ENCODE results near the gene HNRNPC. TPM values are rescaled to one million over a fixed set of nuclear protein-coding genes. Genes with fewer than 3 reads are reported as not detected.
"Not testable (repeated sequence)": the region's sequence is repeated elsewhere in the genome, so short reads cannot be mapped to it uniquely, and the experiment has no call there.

Gene HNRNPC
- total RNA-seq, 1 donor from 2014 or later: 509 TPM

DNA sequence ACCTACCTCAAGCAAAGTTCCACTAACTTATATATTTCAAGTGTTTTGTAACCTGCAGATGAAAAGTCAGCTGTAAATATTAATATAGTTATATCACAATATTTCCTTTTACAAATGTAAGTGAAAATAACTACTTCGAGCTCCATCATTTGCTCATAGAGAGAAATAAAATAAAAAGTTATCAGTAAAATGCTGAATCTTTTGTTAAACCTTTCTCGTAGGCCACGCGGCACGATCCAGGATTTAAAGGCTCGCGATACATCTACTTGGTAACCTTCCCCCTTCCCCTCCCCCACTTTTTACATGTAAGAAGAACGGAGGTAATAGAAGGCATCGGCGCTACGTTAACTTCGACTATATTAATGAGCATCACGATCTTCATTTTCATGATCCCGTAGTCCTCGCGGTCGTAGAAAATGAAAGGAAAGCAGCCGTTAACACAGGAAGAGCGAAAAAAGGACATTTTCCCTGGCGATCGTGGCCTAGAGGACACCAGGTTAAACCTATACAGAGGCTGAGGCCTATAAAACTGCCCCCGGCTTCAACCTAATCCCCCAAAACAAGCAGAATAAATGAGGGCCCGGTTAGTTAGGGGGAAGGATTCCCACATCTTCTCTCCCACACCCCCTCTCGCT, 508 bp downstream of the HNRNPC start:
- peak; percentile 76 for DNase-seq

DNA sequence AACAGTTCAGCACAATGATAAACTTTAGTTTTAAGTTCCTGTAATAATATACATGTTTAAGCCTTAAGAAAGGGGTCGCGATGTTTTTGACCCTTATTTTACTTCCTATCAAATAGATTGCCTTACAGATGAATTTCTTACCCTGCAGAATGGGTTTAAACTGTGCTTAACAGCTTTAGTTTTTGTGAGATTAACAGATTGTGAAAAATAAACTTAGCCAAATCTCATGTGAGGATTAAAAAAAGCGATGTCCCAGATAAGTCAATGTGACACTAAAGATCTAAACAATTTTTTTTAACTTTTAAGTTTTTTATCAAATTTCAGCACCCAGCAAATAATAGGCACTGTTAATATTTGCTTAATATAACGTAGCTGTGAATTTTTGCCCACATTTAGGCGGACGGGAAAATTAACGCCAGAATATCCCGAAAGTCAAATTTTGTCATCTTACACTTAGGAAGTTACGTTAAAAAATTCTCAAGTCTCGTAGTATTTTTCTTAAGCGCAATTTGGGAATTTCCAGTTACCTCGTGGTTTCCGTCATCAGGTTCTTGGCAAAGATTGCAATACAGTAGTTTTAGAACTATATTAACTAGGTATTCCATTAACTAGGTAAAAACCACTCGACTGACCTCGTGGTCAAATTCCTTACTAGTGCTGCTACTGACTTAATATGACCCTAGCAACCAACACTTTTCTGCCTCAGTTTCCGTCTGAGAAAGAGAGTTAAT, 1.2 kb downstream of the HNRNPC start:
- DNase-seq: peak; percentile 31

DNA sequence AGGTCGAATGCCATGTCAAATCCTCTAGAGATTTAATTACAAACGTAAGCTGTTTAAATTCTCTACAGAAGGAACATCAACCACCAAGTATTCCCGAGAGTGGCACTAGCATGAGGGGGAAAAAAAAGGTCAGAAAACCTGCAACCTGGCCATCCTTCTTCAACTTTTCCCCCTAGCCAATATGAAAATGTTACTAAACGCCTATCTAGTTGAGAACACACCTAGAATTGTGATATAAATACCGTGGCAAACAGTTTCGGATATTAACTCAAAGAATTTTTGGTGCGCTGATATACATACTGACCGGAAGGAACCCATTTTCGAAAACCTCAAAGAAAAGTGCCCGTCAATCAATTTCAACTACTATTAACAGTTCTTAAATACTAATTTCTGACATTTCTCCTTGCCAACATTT, 1.8 kb downstream of the HNRNPC start:
- DNase-seq: peak; percentile 19

DNA sequence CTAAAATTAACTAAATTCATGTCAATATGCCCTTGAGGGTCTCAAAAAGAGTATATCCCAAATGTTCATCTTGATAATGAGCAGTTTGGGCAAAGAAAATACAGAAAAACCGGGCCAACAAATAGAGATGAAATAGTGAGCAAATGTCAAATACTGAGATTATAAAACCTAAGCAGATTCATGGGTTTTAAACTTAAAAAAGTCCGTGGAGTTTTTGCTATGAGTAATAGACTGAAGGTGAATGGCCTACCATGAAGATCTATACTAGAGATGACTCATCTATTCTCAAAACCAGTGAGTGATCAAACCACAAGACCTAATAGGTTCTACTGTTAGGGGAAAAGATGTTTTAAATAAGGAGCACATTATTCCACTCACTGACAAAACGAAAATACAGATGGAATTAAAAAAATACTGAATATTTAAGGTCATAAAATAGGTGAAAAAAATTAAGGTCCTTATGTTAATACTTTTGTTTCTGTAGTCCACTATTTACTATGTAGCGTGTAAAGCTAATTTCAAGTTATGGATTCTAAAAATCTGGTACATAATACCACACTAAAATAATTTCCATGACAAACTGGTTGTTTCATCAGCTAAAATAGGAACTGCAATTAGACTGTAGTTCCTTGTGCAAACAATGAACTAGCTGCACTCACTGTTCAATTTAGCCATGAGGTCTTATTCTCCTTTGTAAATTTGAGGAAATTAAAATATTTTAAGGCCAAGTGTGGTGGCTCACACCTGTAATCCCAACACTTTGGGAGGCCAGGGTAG, 5.0 kb downstream of the HNRNPC start:
- DNase-seq: no peak

DNA sequence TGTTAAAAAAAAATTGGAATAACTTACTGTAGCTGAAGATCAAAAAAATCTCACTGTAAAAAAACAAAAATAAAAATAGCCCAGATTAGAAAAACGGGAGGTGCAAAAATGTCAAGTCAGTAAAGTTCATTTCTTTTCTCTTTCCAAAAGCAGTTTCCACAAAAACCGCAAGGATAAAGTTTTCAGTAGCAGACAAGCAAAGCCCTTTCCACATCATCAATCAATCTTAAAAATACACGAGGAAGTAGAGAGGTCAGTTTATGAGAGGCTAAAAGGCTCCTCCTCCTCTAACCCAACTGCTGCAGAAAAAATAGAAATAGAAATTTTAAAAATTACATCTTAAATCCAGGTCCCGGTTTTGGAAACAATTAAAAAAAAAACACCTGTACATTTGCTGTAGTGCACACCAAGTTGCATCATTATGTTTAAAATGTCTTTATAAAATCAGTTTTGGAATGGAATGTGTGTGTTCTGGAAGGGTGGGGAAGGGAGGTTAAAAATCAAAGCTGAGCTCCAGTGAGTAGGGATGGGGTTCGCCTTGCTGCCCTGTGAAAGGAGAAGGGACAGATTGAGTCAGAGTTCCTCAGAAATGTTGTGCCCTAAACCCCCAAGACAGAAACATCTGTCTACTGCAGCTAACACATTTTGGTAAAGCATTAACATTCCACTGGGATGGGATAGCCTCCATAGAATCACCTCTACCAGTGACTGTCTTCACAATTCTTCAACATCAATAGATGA, 5.8 kb downstream of the HNRNPC start:
- DNase-seq: no peak

DNA sequence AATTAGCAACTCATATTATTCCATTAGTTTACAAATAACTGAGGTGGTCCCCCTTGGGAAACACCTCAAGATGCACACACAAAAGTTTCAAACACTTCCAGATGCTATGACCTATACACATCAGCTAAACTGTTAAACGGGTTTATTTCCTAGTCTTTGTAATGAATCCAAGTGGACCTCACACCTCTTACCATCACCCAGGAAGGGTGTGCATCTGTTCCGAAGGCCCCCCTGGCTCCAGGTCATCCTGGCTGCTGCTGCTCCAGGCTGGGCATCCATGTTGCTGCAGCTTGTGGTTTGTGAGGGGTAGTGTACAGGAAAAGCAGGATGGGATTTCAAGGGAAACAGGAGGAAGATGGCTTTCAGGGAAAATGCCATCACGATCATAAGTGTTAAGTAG, 6.8 kb downstream of the HNRNPC start:
- no peak for DNase-seq

DNA sequence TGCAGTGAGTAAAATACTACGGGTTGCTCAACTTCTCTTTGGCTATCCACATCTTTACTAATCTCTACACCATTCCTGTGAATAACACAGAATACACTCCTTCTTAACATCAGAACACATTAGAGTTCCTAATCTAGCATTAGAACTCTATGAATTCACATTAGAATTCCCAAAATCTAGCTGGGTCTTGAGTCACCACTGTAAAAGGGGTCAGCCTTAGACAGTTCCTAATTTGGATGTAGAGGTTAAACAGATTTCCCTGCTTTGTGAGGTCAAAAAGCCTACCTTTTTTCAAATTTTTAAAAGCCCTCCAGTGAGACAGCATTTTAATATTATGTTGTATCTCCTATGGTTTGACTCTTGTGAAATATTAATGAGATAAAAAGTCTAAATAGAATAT, 7.4 kb downstream of the HNRNPC start:
- DNase-seq: no peak

DNA sequence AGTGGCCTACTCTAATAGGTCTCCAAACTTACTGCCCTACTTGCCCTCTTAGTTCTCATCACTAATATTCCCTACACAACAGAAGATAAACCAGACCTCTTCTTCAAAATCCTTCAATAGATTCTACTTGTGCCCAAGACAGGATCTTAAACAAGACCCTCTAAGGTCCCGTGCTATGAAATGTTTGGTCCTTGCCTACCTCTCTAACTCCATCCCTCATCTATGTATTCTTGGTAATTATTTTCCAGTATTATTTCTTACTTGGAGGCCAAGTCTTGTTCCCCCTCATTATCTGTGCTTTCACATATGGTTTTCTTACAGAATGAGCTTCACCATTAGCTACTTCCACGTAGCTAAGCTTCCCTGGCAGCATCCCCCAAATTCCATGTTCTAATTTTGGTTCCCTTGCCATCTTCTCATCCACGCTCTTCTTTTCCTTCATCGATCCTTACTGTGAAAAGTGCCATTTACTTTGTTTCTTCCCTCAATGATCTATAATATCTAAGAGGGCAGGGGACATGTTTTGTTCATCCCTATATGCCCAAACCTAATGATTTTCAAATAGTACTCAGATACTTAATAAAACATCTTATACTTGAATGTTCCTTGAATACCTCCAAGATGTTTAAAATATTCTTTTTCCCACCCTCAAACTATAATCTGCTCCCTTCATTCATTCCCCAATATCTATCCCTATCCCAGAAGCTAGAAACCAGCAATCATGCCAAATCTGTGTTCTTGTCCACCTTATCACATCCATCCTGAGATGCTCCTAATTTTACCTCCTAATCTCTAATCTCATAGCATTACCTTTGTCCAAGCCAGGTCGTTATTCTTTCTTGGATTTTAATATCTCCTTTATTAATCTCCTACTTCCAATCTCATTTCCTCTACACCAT, 10.1 kb downstream of the HNRNPC start:
- no peak for DNase-seq

DNA sequence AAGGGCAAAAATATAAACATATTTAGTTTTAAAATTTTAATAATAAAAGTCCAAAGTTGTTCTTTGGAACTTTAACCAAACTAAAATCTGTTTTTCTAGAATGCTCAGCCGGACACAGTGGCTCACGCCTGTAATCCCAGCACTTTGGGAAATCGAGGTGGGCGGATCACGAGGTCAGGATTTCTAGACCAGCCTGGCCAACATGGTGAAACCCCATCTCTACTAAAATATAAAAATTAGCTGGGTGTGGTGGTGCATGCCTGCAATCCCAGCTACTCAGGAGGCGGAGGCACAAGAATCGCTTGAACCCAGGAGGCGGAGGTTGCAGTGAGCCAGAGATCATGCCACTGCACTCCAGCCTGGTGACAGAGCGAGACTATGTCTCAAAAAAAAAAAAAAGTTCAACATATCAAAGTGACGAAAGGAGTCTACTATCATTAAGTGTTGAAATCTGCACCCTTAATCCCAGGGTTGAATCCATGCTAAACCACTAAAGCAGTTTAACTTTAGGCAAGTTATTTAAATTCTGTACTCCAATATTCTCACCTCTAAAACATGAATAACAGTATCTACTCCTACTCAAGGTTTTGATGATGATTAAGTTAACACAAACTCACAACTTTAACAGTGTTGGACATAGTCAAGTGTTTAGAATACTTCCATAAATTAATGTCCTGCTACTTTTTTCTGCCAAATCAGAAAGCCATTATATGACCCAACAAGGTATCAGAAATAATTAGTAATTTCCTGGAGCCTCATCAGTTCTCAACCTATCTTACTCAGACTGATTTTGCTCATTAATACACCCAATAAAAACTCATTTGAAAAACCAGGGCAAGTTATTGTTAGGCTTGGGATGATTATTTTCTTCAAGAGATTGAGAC, 11.0 kb downstream of the HNRNPC start:
- no peak for DNase-seq

DNA sequence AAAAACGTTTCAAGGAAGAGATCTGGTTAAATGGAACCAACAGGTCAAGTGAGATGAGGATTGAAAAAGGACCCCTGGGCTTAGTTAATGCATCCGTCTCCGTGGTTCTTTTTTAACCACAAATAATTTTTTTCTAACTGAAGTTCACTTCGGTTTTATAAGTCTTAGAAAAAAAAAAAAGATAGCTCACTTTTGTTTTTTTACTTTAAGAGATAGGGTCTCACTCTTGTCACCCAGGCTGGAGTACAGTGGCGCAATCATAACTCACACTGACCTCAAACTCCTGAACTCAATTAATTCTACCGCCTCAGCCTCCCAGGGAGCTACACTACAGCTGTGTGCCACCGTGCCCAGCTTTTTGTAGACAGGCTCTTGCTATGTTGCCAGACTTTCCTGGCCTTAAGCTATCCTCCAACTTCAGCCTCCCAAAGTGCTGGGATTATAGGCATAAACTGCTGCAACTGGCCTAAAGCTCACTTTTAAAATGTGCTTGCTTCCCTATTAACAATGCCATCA, 11.8 kb downstream of the HNRNPC start:
- no peak for DNase-seq

DNA sequence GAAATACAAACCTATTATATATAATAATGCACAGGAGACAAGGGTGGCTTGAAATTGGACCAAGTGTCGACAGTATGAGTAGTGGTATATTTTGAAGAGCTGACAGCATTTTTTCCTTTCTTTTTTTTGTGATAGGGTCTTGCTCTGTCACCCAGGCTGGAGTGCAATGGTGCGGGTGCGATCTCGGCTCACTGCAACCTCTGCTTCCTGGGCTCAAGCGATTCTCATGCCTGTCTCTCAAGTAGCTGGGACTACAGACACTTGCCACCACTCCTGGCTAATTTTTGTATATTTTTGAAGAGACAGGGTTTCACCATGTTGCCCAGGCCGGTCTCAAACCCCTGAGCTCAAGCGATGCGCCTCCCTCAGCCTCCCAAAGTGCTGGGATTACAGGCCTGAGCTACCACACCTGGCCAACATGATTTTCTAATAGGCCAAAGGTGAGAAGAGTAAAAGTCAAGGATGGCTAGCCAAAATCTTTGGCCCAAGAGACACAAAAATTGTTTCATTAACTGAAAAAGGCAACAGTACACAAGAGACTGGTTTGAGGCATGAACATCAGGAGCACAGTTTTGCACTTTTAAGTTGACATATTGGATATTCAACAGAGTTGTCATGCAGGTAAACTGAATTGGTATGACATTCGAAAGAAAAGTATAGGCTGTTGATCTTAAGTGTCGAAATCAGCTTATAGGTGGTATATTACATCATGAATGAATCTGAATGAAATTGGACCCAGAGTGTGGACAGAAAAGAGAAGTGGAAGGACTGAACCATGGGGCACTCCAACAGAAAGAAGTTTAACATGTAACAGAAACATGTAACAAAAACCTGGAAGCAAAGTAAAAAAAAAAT, 12.5 kb downstream of the HNRNPC start:
- DNase-seq: no peak

DNA sequence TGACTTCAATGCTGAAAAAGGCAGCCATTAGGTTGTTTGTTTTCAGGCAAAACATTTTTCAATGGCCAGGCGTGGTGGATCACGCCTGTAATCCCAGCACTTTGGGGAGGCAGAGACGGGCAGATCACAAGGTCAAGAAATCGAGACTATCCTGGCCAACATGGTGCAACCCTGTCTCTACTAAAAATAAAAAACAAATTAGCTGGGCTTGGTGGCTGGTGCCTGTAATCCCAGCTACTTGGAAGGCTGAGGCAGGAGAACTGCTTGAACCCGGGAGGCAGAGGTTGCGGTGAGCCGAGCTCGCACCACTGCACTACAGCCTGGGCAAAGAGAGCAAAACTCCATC, 13.2 kb downstream of the HNRNPC start:
- DNase-seq: not testable (repeated sequence)

DNA sequence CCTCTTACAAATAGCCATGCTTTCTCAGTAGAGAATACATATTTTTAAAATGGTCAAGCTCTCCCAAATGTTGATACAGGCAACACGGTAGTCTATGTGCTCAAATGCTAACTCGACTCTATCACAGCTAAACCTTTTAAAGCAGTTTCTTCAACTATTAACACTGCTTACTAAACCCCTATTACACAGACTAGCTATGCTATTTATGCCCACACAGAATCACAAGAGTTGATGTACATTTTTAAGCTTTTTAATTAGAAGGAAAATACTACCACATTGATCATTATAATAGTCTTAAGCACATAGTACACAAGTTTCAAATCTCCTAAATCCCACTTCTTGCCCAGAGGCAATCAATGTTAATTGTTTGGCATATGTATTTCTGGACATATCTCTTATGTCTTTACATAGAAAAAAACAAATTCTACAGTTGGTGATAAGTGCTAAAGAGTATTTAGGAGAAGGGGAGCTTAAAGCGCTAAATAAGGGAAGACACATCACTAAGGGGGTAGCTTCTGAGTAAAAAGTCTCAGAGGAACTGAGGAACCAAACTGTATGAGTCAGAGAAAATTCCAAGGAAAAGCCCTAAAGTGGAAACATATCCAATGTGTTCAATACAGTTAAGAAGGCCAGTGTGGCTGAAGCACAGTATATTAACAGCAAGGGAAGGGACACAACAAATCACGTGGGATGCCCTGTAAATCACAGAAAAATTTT, 13.7 kb downstream of the HNRNPC start:
- no peak for DNase-seq

DNA sequence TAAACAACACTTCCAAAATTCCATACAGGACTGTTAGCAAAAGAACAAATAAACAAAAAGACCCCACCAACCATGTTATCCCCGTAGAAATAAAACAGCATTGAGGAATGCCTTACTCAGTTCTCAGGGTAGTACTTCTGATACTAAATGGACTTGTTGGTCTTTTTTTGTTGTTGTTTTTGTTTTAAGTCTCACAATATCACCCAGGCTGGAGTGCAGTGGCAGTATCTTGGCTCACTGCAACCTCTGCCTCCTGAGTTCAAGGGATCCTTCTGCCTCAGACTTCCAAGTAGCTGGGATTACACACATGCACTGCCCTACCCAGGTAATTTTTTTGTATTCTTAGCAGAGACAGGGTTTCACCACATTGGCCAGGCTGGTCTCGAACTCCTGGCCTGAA, 17.1 kb downstream of the HNRNPC start:
- no peak for DNase-seq

DNA sequence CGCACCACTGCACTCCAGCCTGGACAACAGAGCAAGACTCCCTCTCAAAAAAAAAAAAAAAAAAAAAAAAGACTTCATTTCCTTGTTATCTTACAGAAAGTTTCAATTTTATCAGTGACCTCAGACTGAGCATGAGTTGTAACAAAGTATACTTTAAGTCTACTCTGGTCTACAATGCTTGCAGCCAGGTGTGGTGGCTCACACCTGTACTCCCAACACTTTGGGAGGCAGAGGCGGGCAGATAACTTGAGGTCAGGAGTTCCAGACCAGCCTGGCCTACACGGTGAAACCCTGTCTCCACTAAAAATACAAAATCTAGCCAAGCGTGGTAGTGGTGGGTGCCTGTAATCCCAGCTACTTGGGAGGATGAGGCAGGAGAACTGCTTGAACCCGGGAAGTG, 18.0 kb downstream of the HNRNPC start:
- no peak for DNase-seq

DNA sequence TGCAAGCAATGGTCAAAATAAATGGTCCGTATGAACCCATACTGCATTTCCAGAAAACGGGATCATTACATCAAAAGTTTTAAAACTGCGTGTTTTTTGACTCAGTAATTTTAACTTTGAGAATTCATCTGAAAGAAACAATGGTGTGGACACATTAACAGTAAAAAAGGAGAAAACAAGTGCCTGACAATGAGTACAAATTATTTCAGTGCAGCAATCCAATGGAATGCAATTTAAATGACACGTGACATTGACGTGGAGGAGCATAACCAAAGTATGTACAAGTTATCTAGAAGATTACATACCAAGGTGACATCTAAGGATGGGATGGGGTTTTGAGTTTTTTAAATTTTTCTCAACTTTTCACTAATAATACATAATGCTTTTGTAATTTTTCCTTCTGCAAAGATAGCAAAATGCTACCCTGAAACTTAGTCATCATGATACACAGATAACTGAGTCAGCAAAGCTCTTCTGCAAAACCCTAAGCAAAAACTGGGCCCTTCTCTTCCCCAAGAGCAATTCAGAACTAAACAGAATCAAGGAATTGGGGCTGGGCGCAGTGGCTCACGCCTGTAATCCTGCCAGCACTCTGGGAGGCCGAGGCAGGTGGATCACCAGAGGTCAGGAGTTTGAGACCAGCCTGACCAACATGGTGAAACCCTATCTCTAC, 20.4 kb downstream of the HNRNPC start:
- no peak for DNase-seq

DNA sequence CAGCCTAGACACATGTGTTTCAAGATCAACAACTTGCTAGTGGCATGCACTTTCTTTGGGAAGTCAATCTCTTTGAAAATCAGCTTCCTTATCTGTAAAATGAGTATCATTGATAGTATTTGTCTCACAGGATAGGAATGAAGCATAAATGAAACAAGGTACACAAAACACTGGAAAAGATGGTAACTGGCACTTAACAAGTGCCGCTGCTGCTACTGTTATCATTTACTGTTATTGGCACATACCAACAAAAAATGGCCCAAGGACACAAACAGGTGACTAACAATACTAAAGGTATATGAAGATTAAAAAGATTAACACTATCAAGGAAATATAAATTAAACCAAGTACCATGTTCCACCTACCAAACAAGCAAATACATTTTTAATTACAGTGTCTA, 20.9 kb downstream of the HNRNPC start:
- DNase-seq: no peak

DNA sequence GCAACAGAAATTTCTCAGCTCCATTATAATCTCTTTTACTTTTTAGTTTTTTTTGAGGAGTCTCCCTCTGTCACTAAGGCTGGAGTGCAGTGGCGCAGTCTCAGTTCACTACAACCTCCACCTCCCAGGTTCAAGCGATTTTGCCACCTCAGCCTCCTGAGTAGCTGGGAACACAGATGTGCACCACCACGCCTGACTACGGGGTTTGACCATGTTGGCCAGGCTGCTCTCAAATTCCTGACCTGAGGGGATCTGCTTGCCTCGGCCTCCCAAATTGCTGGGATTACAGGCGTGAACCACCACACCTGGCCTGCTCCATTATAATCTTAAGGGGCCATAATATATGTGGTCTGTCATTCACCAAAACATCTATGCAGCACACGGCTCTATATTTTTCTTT, 23.4 kb downstream of the HNRNPC start:
- DNase-seq: no peak
